Ascending aorta (tissue), 2 donors: ENCODE data around the gene PAX9. TPM values are rescaled to one million over a fixed set of nuclear protein-coding genes. Genes with fewer than 3 reads are reported as not detected.

Experiments
- DNase-seq, 2 donors: peaks; one replicate each; pipeline ENCODE4 v3.0.0-alpha.2; 2019; ENCODE audit warnings: low spot score in 2 of 2
- H3K27ac ChIP-seq, 2 donors: fragments of 200-600 bp; sonication (generic); one replicate each; pipeline ENCODE4 v1.5.1; 2016 to 2017; ENCODE audit warnings: mild to moderate bottlenecking in 1 of 2
- H3K27me3 ChIP-seq: fragments of 200-600 bp; sonication (generic); one replicate; pipeline ENCODE4 v1.5.1; 2017
- H3K36me3 ChIP-seq, 2 donors: fragments of 200-600 bp; sonication (generic); one replicate each; pipeline ENCODE4 v1.5.1; 2016
- H3K4me1 ChIP-seq, 2 donors: fragments of 200-600 bp; sonication (generic); one replicate each; pipeline ENCODE4 v1.5.1; 2016 to 2017; ENCODE audit warnings: mild to moderate bottlenecking in 1 of 2
- H3K4me3 ChIP-seq, 2 donors: fragments of 200-600 bp; sonication (generic); one replicate each; pipeline ENCODE4 v1.5.1; 2016 to 2017; ENCODE audit warnings: mild to moderate bottlenecking in 1 of 2
- H3K9me3 ChIP-seq, 2 donors: fragments of 200-600 bp; sonication (generic); one replicate each; pipeline ENCODE4 v1.5.1; 2016
- CTCF ChIP-seq, 3 experiments: fragments of 200-600 bp in 2 of 3; fragments of 450-650 bp in 1 of 3; sonication (generic) in 2 of 3; IDR thresholded peaks; one replicate each; pipeline ENCODE4 v1.5.1; 2016 to 2019; ENCODE audit warnings: antibody characterized with exemption in 3 of 3, mild to moderate bottlenecking in 1 of 3, moderate library complexity in 1 of 3
- intact Hi-C: fragments of 100-400 bp; cut with DNase I; formaldehyde crosslinking; loops from one replicate; pipeline ENCODE4 v1.15.1; 2023
- total RNA-seq: library from RNA; depleted of rRNA; stranded (reverse); fragments of >200 nt; gene quantifications from one replicate; pipeline ENCODE4 v1.1.0, GENCODE V29; 2016

The PAX9 gene
- total RNA-seq, 1 donor from 2014 or later: not detected

GRCh38 chr14:36646664-36647416 lies 14.8 kb upstream of the PAX9 start:
- H3K9me3 ChIP-seq: no peaks in the 10 kb centered on the region
- no peak for DNase-seq
- H3K27ac ChIP-seq: no peak overlapping the region
- intact Hi-C loops: loop anchor here (1.0 to 10.0 kb wide), 3 partner anchors 295 to 503 kb away; no protein-coding TSS in a partner anchor
- no peak for TF ChIP-seq CTCF (IDR thresholded peaks at IDR 0.05)
- H3K27me3 ChIP-seq: no peaks in the 10 kb centered on the region
- H3K4me1 ChIP-seq: peaks cover 5 to 13% of the 10 kb centered on the region in 2 donors
- H3K36me3 ChIP-seq: no peaks in the 10 kb centered on the region
- H3K4me3 ChIP-seq: peak overlapping the region; percentile 54 to 60

- no peaks in the 10 kb centered on the region for H3K36me3 ChIP-seq
- H3K27ac ChIP-seq: no peak overlapping the region
- H3K4me1 ChIP-seq: peaks cover 5 to 13% of the 10 kb centered on the region in 2 donors
- no peaks in the 10 kb centered on the region for H3K9me3 ChIP-seq
- no peak for TF ChIP-seq CTCF (IDR thresholded peaks at IDR 0.05)
- no peak for DNase-seq
- intact Hi-C loops: loop anchor here (1.0 to 10.0 kb wide), 3 partner anchors 295 to 503 kb away; no protein-coding TSS in a partner anchor
- H3K4me3 ChIP-seq: peak overlapping the region; percentile 54 to 60
- no peaks in the 10 kb centered on the region for H3K27me3 ChIP-seq
These were observed 14.2 kb upstream of the PAX9 start for GRCh38 chr14:36647417-36647823.

DNA sequence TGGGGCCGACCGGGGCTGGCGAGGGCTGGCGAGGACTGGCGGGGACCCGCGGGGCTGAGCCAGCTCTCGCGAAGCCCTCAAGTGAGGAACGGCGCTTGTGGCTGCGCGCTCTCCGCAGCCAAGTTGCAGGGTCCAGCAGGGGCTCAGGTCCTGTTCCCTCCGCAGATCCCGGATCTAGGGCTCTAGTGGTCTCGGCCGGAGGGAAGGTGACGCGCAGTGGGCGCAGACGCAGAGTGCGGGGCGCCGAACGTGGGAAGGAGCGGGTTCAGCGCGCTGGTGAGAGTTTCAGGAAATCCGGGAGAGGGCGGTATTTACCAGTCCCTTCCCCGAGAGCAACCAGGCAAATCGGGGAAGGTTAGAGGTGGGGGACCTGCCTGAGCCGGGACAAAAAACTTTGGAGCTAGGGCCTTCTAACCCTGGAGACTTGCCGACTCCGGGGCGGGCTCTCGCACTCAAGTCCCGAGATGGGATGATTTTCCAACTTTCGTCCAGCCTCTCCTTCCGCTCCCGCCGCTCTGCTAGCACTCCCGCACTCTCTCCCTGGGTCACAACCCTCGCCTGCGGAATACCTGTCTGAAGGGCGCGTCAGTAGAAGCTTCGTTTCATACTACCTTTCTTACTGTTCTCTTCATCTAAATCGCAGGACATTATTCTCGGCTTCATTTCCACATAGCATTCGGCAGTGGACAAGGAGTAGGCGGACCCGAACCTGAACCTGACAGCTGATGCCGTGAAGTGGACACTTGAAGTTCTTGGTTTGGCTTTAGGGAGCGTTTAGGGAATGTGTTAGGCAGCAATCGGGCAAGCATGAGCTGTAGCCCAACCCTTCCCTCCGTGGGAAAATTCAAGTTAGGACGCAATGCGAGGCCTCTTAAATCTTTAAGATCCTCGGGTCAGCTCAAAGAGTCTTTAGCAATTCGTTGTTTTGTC lies 13.6 kb upstream of the PAX9 start:
- Histone ChIP-seq H3K9me3 (no peaks in the 10 kb centered on the region), H3K27me3 (no peaks in the 10 kb centered on the region), H3K4me1 (peaks cover 5 to 13% of the 10 kb centered on the region in 2 donors), H3K4me3 (peak overlapping the region; percentile 54 to 60), H3K36me3 (no peaks in the 10 kb centered on the region), H3K27ac (no peak overlapping the region)
- TF ChIP-seq CTCF (IDR thresholded peaks at IDR 0.05): peak; percentile 22 to 59 (median 31)
- intact Hi-C loops: loop anchor here (1.0 to 10.0 kb wide), 3 partner anchors 294 to 502 kb away; no protein-coding TSS in a partner anchor
- no peak for DNase-seq

- no peaks in the 10 kb centered on the region for H3K9me3 ChIP-seq
- H3K27ac ChIP-seq: no peak overlapping the region
- no peak overlapping the region for H3K4me3 ChIP-seq
- peaks cover 15% of the 10 kb centered on the region for H3K27me3 ChIP-seq
- no peak for DNase-seq
- no peak for TF ChIP-seq CTCF (IDR thresholded peaks at IDR 0.05)
- H3K4me1 ChIP-seq: peaks cover 5 to 13% of the 10 kb centered on the region in 2 donors
- intact Hi-C loops: loop anchor here (5.0 to 10.0 kb wide), 3 partner anchors 292 to 945 kb away; partner anchors contain the start of genes FOXA1 and TTC6
- H3K36me3 ChIP-seq: no peaks in the 10 kb centered on the region
These were observed 11.6 kb upstream of the PAX9 start for GRCh38 chr14:36649872-36650650.
